Activated naive CD8-positive, alpha-beta T cell treated with anti-CD3 and anti-CD28 coated beads for 36 hours (primary cell): Measurements from ENCODE around the gene CRLF1. TPM values are rescaled to one million over a fixed set of nuclear protein-coding genes. Genes with fewer than 3 reads are reported as not detected.
"Not testable (repeated sequence)": the region's sequence is repeated elsewhere in the genome, so short reads cannot be mapped to it uniquely, and the experiment has no call there.

Experiments
- DNase-seq: peaks from one replicate; pipeline ENCODE4 v3.0.0; 2021
- H3K27ac Mint-ChIP-seq: one replicate; pipeline ENCODE4 v1.8.0; 2022; ENCODE audit warnings: mild to moderate bottlenecking, moderate library complexity, mixed read lengths
- H3K27me3 Mint-ChIP-seq: one replicate; pipeline ENCODE4 v1.8.0; 2022; ENCODE audit warnings: mild to moderate bottlenecking, mixed read lengths
- H3K36me3 Mint-ChIP-seq: one replicate; pipeline ENCODE4 v1.8.0; 2021; ENCODE audit warnings: mild to moderate bottlenecking, mixed read lengths
- H3K4me1 Mint-ChIP-seq: one replicate; pipeline ENCODE4 v1.8.0; 2021; ENCODE audit warnings: mixed read lengths
- H3K4me3 Mint-ChIP-seq: one replicate; pipeline ENCODE4 v1.8.0; 2022; ENCODE audit warnings: mild to moderate bottlenecking, moderate library complexity, mixed read lengths
- H3K9me3 Mint-ChIP-seq: one replicate; pipeline ENCODE4 v1.8.0; 2022; ENCODE audit warnings: mixed read lengths
- total RNA-seq, 2 experiments: library from RNA; stranded (reverse); gene quantifications; one replicate each; pipeline ENCODE4 v1.2.3, GENCODE V29; 2021

The CRLF1 gene
- total RNA-seq, 2 experiments from 2014 or later, result not detected

DNA sequence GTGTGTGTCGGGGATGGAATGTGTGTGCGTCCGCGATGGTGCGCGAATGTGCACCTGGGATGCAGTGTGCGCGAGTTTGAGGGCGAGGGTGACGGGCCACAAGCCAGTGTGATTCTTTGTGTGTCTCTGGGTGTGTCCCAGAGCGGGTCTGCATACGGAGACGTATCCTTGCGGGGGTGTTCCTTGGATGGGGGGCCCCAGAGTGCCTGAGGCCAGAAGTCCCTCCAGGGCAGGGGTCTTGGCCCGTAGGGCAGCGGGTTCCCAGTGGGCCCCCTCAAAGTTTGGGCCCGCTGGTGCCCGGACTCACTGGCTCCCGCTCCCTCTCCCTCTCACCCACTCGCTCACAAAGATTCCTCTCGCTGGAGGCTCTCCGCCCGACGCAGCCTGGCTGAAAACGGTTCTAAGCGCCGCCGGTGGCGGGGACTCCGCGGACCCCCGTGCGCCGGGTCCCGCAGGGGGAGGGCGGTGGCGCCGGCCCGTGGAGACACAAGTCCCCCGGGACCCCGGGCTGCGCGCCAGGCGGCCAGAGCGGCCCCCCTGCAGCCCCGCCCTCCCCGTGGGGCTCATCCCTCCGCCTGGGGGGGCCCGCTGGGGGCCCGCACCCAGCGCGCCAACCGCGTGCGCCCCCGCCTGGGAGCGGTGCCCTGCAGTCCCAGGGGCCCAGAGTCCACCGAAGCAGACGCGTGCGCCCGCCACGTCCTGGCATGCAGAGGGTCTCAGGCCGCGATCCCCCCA lies 886 bp downstream of the CRLF1 start:
- H3K4me3 Mint-ChIP-seq, result no peak overlapping the region
- H3K27ac Mint-ChIP-seq, result no peak overlapping the region
- H3K4me1 Mint-ChIP-seq, result peaks cover 3% of the 10 kb centered on the region
- DNase-seq, result no peak
- H3K36me3 Mint-ChIP-seq, result no peaks in the 10 kb centered on the region
- peaks cover 79% of the 10 kb centered on the region for H3K27me3 Mint-ChIP-seq
- no peaks in the 10 kb centered on the region for H3K9me3 Mint-ChIP-seq

DNA sequence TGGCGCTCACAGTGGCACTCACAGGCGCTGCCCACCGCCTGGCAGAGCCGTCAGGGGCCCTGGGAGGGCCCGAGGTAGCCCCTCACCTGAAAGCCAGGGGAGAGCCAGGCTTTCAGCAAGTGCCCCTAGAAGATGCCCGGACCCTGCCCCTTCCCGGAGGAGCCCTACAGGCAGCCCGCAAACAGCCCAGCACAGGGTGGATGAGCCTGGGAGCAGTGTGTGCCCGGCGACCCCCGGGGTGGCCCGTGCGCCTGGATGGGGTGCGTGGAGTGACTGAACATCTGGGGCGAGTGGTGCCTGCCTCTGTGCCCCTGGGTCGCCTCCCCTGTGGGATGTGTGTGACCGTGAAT lies 1.4 kb downstream of the CRLF1 start:
- H3K27ac Mint-ChIP-seq, result no peak overlapping the region
- no peaks in the 10 kb centered on the region for H3K9me3 Mint-ChIP-seq
- H3K4me1 Mint-ChIP-seq, result peaks cover 3% of the 10 kb centered on the region
- peaks cover 80% of the 10 kb centered on the region for H3K27me3 Mint-ChIP-seq
- DNase-seq, result no peak
- H3K4me3 Mint-ChIP-seq, result no peak overlapping the region
- H3K36me3 Mint-ChIP-seq, result no peaks in the 10 kb centered on the region

DNA sequence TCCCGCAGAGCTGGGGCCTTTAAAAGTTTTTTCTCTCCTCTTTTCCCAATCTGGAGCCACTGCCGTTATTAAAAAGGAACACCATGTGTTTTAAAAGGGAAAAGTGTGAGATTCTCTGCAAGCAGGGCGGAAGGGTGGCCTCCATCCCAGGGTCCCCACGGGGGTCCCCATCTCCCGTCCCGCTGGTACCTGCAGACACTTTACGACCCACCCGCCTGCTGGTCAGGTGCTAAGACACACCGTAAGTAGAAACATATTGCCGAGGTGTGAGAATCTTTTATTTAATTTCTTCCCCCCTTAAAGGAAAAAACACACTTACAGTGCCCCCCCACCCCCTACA lies 1.8 kb downstream of the CRLF1 start:
- H3K27me3 Mint-ChIP-seq, result peaks cover 78% of the 10 kb centered on the region

DNA sequence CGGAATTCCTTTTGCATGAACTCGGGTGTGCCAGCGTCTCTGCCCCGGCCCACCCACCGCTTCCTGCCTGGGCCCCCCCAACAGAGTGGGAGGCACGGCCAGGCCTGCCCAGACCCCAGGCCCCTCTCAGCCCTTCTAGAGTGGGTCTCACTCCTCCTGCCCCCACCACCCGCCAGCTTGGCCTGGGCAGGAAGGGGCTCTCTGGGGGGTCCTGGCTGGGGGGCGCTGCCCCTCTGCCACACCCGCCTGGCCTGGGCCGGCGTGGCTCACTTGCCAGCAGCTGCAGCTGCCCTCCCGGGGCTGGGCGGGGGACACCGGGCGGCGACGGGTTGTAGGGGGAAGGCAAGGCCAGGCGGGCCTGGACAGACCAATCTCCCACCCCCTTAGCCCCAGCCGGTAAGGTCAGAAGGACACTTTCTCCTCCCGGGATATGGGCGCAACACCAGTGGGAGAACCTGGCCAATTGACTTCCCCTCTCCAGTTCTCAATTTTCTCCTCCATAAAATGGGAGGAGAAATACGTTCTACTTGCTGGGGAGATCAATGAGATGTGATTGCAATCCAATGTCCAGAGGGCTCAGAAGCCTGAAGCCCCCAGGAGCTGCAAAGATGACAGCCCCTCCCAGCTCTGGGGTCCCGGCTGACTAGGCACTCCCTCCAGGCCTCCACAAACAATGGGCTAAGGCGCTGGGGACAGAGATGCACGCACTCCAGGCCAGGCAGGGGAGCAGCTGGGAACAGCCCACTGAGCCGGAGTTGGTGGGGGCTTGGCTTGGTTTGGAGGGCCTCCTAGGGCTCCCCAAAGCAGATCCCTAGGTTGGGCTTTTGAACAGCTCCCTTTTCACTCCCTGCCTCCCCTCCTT lies 2.4 kb downstream of the CRLF1 start:
- Mint-ChIP-seq H3K9me3 (no peaks in the 10 kb centered on the region), H3K4me1 (peaks cover 3% of the 10 kb centered on the region), H3K27ac (no peak overlapping the region), H3K4me3 (no peak overlapping the region), H3K27me3 (peaks cover 74% of the 10 kb centered on the region), H3K36me3 (no peaks in the 10 kb centered on the region)
- no peak for DNase-seq

More for the DNA sequence above, 1.8 kb downstream of the CRLF1 start:
- no peak overlapping the region for H3K4me3 Mint-ChIP-seq
- DNase-seq, result no peak
- H3K4me1 Mint-ChIP-seq, result peaks cover 3% of the 10 kb centered on the region
- no peaks in the 10 kb centered on the region for H3K9me3 Mint-ChIP-seq
- no peak overlapping the region for H3K27ac Mint-ChIP-seq
- no peaks in the 10 kb centered on the region for H3K36me3 Mint-ChIP-seq

DNA sequence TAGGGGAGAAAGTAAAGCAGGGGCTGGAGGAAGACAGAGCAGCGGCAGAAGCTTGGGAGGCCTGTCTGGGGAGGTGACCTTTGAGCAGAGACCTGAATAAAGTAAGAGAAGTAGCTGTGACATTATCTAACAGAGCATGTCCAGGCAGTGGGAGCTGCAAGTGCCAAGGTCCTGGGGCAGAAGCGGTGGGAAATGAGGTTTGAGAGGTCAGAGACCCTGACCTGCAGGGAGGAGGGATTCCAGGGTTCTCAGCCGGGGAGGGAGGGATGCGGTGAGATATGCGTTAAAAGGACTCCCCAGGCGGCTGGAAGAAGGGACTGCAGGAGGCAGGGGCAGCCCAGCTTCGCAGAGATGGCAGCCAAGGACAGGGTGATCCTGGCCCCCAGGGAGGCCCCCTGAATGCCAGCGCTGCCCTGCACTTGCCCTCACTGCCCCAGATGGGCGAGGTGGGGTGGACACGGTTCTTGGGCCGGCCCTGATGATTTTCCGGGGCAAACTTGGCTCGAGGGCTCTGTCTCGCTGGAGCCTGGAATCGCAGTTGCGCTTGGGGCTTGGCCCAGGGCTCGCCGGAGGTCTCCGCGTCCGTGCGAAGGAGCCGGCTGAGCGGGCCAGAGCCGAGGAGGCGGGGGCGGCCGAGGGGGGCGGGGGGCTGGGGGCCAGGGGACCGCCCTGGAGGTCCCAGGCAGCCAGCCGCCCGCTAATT lies 3.2 kb downstream of the CRLF1 start:
- Mint-ChIP-seq H3K27me3 (peaks cover 71% of the 10 kb centered on the region), H3K9me3 (no peaks in the 10 kb centered on the region), H3K4me1 (peaks cover 3% of the 10 kb centered on the region), H3K36me3 (no peaks in the 10 kb centered on the region), H3K4me3 (no peak overlapping the region), H3K27ac (no peak overlapping the region)
- no peak for DNase-seq

DNA sequence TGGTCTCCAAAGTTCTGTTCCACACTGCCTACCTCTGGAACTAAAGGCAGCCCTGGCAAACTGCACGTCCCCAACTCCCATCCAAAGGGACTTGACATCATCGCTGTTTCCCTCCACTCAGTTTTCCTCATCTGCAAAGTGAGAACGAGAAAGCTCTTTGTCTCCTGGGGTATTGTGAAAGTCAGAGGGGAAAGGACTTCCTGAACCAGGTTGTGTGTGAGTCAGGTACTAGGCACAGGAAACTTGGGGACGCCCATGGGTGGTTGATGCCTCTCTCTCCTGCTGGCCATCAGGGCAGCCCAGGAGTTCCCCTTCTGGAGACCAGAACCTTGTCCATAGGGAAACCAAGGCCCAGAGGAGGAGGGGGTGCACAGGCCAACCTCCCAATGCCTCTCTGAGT lies 4.7 kb downstream of the CRLF1 start:
- Mint-ChIP-seq H3K36me3 (no peaks in the 10 kb centered on the region), H3K9me3 (no peaks in the 10 kb centered on the region), H3K27me3 (peaks cover 58% of the 10 kb centered on the region), H3K27ac (no peak overlapping the region), H3K4me3 (no peak overlapping the region), H3K4me1 (peaks cover 3% of the 10 kb centered on the region)
- no peak for DNase-seq

DNA sequence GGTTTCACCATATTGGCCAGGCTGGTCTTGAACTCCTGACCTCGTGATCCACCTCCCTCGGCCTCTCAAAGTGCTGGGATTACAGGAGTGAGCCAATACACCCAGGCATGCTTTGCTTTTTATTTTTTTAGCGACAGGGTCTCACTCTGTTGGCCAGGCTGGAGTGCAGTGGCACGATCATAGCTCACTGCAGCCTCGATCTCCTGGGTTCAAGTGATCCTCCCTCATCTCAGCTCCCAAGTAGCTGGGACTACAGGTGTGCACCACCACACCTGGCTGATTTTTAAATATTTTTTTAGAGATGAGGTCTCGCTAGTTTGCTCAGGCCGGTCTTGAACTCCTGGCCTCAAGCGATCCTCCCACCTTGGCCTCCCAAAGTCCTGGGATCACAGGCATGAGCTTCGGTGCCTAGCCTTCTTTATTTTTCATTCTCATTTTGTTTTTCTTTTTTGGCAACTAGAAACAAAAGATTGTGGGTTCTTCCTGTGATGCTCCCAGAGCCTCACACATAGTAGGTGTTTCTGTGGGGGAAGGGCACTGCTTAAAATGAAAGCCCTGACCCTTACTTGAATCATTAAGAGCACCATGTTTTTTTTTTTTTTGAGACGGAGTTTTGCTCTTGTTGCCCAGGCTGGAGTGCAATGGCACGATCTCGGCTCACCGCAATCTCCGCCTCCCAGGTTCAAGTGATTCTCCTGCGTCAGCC lies 5.8 kb downstream of the CRLF1 start:
- not testable (repeated sequence) for H3K9me3 Mint-ChIP-seq

DNA sequence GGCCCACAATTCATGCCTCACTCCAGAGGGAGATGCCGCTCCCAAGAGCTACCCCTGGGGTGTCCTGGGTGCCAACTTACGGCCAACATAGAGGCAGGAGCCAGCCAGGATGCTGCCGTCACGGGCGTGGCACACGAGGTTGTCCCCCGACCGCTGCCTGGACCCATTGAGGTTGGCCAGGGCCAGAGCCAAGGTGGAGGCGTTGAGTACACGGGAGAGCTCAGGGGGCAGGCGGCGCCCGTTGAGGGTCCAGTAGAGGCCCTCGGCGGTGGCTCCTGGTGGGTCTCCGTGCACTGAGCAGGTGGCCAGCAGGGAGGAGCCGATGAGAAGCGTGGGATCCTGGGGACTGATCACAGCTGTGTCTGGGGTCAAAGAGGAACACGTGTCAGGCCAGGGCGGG lies 7.1 kb downstream of the CRLF1 start:
- Mint-ChIP-seq H3K9me3 (no peaks in the 10 kb centered on the region), H3K4me1 (peaks cover 14% of the 10 kb centered on the region), H3K27ac (no peak overlapping the region), H3K27me3 (peaks cover 56% of the 10 kb centered on the region), H3K36me3 (no peaks in the 10 kb centered on the region), H3K4me3 (no peak overlapping the region)
- DNase-seq, result no peak

More for the DNA sequence above, 5.8 kb downstream of the CRLF1 start:
- H3K27ac Mint-ChIP-seq, H3K36me3 Mint-ChIP-seq, DNase-seq, H3K4me1 Mint-ChIP-seq, H3K4me3 Mint-ChIP-seq: not testable (repeated sequence)
- peaks cover 62% of the 10 kb centered on the region for H3K27me3 Mint-ChIP-seq

DNA sequence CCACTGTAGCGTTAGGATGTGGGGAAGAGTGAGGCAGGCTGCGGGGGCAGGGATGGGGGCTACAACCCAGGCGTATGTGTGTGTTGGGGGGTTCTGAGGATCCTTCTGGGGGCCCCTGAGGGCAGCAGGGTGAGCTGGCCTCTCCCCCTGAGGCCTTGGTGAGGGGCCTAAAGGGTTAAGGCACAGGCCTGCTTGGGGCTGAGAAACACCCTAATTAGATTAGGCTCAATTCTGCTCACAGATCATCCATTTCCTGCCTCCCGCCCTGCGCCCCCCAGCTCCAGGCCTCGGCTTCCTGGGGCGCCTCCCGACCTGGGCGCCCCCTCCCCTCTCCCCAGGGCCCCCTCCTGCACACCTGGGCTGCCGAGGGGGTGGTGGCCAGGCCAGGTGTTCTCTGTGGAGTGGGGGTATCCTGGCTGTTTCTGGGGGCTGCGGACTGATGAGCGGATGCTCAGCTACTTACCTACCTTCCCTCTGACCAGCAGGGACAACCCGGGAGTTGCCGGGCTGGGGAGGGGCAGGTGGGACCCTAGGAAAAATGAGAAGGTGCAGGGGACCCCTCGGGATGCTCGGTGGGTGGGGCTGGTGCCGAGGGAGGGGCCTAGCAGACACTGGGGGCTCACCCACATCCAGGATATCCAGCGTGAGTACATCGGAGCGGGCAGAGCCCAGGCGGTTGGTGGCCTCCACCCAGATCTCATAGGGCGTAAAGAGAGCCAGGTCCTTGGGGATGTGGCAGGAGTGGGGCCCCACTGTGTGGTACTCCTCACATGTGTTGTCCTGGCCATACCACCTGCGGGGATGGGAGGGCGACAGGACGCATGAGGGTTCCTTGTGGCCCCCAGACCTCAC lies 8.6 kb downstream of the CRLF1 start:
- H3K27ac Mint-ChIP-seq, result no peak overlapping the region
- H3K36me3 Mint-ChIP-seq, result no peaks in the 10 kb centered on the region
- H3K27me3 Mint-ChIP-seq, result peaks cover 48% of the 10 kb centered on the region
- no peak for DNase-seq
- no peaks in the 10 kb centered on the region for H3K9me3 Mint-ChIP-seq
- no peak overlapping the region for H3K4me3 Mint-ChIP-seq
- peaks cover 18% of the 10 kb centered on the region for H3K4me1 Mint-ChIP-seq

DNA sequence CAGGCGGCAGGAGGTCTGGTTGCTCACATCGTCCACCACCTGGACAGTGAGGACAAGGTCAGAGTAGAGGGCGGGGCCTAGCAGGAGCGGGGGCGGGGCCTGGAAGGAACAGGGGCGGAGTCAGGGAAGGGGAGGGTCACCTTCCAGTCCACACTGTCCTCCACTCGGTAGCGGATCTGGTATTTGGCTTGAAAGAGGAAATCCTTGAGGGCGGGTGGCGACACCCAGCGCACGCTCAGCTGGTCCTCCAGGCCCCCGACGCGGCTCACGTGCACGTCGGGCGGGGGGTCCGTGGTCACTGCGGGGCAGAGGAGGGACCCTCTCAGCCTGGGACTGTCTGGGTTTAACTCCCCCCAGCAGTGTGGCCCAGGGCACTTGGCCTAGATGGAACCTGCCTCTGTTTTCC lies 9.8 kb downstream of the CRLF1 start:
- no peaks in the 10 kb centered on the region for H3K9me3 Mint-ChIP-seq
- H3K36me3 Mint-ChIP-seq, result no peaks in the 10 kb centered on the region
- peaks cover 37% of the 10 kb centered on the region for H3K27me3 Mint-ChIP-seq
- DNase-seq, result no peak
- H3K4me1 Mint-ChIP-seq, result peaks cover 18% of the 10 kb centered on the region
- no peak overlapping the region for H3K4me3 Mint-ChIP-seq
- H3K27ac Mint-ChIP-seq, result no peak overlapping the region

DNA sequence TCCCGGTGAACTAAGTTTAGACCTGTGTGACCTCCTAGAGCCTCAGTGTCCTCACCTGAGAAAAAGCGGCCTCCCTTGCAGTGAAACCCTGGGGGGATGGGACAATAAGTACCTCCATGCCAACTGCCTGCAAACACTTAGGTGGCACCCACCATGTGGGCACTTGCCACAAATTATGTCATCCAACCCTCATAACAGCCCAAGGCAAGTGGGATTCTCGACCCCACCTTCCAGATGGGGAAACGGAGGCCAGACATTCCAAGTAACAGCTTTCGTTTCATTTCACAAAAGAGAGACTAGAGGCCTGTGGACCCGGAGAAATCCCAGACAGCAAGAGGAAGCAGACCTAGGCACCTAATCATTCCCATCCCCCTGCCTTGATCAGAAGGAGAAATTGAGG lies 11.1 kb downstream of the CRLF1 start:
- Mint-ChIP-seq H3K27ac (no peak overlapping the region), H3K4me1 (peaks cover 22% of the 10 kb centered on the region)
- no peak for DNase-seq

DNA sequence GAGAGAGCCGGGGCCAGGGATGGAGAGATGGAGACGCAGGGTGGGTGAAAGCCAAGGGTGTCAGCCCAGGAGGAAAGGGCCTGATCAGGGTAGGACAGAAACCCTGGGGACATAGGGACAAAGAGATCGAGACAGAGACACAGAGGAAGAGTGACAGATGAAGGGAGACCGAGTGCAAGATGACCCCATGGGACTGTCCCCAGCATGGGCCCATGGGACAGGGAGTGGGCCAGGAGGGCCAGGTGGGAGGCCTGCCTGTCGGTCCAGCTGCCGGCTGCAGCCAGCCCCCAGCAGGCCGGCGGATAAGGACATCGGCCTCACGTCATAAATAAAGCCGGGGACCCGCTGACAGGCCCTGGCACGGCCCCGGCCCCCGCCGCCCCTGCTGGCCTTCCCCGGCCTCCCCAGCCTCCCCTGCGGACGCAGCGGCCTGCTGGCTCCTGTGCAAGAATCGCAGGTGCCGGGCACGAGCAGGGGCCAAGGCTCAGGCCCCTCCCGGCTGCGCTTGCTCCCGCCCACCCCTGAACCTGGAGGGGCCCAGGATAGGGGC lies 11.7 kb downstream of the CRLF1 start:
- Mint-ChIP-seq H3K4me3 (peak overlapping the region; percentile 83), H3K9me3 (no peaks in the 10 kb centered on the region), H3K4me1 (peaks cover 25% of the 10 kb centered on the region), H3K27ac (peak overlapping the region; percentile 66), H3K36me3 (peaks cover 11% of the 10 kb centered on the region), H3K27me3 (peaks cover 22% of the 10 kb centered on the region)
- no peak for DNase-seq

More for the DNA sequence above, 11.1 kb downstream of the CRLF1 start:
- Mint-ChIP-seq H3K36me3 (peaks cover 8% of the 10 kb centered on the region), H3K27me3 (peaks cover 25% of the 10 kb centered on the region), H3K4me3 (peak overlapping the region; percentile 48), H3K9me3 (no peaks in the 10 kb centered on the region)

DNA sequence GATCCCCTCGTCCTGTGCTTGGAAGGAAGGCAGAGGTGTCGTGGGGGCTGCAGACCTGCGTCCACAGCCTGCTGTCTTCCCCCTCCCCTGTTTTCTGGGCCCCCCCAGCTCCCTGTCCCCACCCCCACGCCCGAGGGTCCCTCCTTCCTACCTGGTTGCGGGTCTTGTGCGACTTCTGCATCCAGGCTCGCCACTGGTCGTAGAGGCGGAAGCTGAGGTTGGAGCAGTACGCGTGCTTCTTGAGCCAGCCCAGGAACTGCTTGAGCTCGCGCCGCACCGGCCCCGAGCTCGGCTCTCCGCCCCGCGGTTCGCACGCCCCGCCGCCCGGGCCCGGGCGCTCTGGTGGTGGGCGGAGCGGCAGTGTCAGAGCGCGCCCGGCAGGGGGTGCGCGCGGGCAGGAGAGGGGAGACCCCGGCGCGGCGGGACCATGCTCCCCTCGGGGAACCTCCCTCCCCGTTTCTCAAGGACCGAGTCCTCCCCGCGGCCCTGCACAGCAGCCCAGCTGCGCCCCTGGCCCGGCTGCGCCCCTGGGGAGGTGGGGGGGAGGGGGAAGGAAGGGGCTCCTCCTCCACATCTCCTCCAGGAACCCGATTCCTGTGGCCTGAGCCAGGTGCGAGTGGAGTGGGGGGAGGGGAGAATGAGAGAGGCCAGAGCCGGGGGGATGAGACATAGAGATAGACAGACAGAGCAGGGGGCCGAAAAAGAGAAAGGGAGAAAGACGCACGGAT lies 12.3 kb downstream of the CRLF1 start:
- H3K27ac Mint-ChIP-seq, result peak overlapping the region; percentile 66

More for the DNA sequence above, 12.3 kb downstream of the CRLF1 start:
- Mint-ChIP-seq H3K9me3 (no peaks in the 10 kb centered on the region), H3K27me3 (peaks cover 20% of the 10 kb centered on the region), H3K4me1 (peaks cover 29% of the 10 kb centered on the region), H3K4me3 (peak overlapping the region; percentile 83), H3K36me3 (peaks cover 15% of the 10 kb centered on the region)
- peak; percentile 86 for DNase-seq
